DND-41 (cell line): ENCODE measurements around the gene GRID1.

Source experiments
- ATAC-seq: fragments of 200-7000 bp; cut with Tn5 transposase; 3 replicates; pipeline ENCODE4 v1.9.1; 2021; ENCODE audit warnings: low read depth; ENCODE audit not compliant: insufficient read depth
- DNase-seq: peaks from one replicate; pipeline ENCODE4 v3.0.0-alpha.2; 2020
- H2AFZ ChIP-seq: 2 replicates; pipeline ENCODE4 v1.6.0; 2012; ENCODE audit warnings: low read depth, low read length
- H3K27ac ChIP-seq: 2 replicates; pipeline ENCODE4 v1.5.1; 2012; ENCODE audit warnings: low read length, inconsistent platforms
- H3K27me3 ChIP-seq: fragments of 200-600 bp; sonication (generic); 2 replicates; pipeline ENCODE4 v1.6.0; 2012; ENCODE audit warnings: low read length, mild to moderate bottlenecking, inconsistent platforms; ENCODE audit not compliant: insufficient read depth, poor library complexity
- H3K36me3 ChIP-seq: 2 replicates; pipeline ENCODE4 v1.5.1; 2012; ENCODE audit warnings: low read length, inconsistent platforms; ENCODE audit not compliant: insufficient read depth
- H3K4me1 ChIP-seq: 2 replicates; pipeline ENCODE4 v1.5.1; 2012; ENCODE audit warnings: mild to moderate bottlenecking, low read length; ENCODE audit not compliant: insufficient read depth
- H3K4me2 ChIP-seq: 2 replicates; pipeline ENCODE4 v1.6.0; 2012; ENCODE audit warnings: mild to moderate bottlenecking, moderate library complexity, low read length, inconsistent platforms; ENCODE audit not compliant: insufficient read depth
- H3K4me3 ChIP-seq, 2 experiments: fragments of 200-600 bp in 1 of 2; shearing (Covaris generic) in 1 of 2; 2 replicates each; pipeline ENCODE4 v1.5.1; 2012 to 2016; ENCODE audit warnings: inconsistent platforms in 2 of 2, low read length in 2 of 2, mild to moderate bottlenecking in 2 of 2, low read depth in 1 of 2, moderate library complexity in 1 of 2
- H3K79me2 ChIP-seq: 2 replicates; pipeline ENCODE4 v1.6.0; 2012; ENCODE audit warnings: low read length, inconsistent platforms; ENCODE audit not compliant: insufficient read depth
- H3K9ac ChIP-seq: 2 replicates; pipeline ENCODE4 v1.6.0; 2012; ENCODE audit warnings: low read depth, mild to moderate bottlenecking, inconsistent platforms, low read length, moderate library complexity
- H3K9me3 ChIP-seq: 2 replicates; pipeline ENCODE4 v1.5.1; 2012; ENCODE audit warnings: low read length, moderate library complexity, mild to moderate bottlenecking, inconsistent platforms; ENCODE audit not compliant: insufficient read depth, severe bottlenecking
- H4K20me1 ChIP-seq: 2 replicates; pipeline ENCODE4 v1.6.0; 2012; ENCODE audit warnings: low read length; ENCODE audit not compliant: insufficient read depth
- EZH2 ChIP-seq: IDR thresholded peaks from 3 replicates; pipeline ENCODE4 v1.6.1; 2012; ENCODE audit warnings: borderline replicate concordance, low read depth, mild to moderate bottlenecking, moderate library complexity, low read length, inconsistent platforms; ENCODE audit not compliant: severe bottlenecking
- TF ChIP-seq, protein P1 (sequence below): IDR thresholded peaks from 2 replicates; pipeline ENCODE4 v1.5.1; 2012; ENCODE audit warnings: borderline replicate concordance, low read length, moderate library complexity, mild to moderate bottlenecking; ENCODE audit not compliant: poor library complexity, severe bottlenecking; ENCODE audit errors: extremely low read depth

GRID1 gene

DNA sequence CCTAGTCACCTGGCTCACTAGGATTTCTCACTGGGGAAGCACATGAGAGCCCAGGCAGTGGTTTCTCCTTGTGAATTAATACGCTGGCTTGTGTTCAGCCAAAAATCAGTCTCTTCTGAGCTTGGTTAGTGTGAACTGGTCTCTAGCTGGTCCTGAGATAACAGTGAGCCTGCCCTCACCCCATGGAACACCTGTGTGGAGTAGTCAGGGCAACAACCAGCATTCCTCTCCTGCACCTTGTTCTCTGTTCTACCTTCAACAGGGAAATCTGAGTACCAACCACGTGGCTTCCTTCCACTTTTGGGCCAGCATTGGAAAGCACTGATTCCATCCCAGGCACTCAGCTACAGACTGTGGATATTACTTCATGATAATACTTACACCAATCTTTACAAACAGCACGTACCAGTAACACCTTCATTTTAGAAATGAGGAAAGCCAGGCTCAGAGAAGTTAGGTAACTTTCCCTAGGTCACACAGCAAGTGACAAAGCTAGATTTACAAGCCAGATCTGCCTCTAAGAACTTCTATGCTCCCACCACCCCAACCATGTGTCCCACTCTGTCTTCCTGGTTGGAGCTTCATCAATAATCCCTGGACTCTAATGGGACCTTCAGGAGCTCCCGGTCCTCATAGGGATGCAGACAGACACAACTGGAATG is 106.6 kb downstream of the GRID1 start:
- no peak for ATAC-seq
- Histone ChIP-seq H3K36me3 (no peaks in the 10 kb centered on the region), H3K79me2 (no peaks in the 10 kb centered on the region), H3K9me3 (no peaks in the 10 kb centered on the region), H2AFZ (no peak overlapping the region), H3K4me2 (no peak overlapping the region), H3K9ac (no peak overlapping the region), H3K27ac (no peak overlapping the region), H3K4me1 (no peaks in the 10 kb centered on the region), H4K20me1 (no peaks in the 10 kb centered on the region), H3K27me3 (no peaks in the 10 kb centered on the region), H3K4me3 (no peak overlapping the region)
- DNase-seq: no peak
- no peak for TF ChIP-seq EZH2

DNA sequence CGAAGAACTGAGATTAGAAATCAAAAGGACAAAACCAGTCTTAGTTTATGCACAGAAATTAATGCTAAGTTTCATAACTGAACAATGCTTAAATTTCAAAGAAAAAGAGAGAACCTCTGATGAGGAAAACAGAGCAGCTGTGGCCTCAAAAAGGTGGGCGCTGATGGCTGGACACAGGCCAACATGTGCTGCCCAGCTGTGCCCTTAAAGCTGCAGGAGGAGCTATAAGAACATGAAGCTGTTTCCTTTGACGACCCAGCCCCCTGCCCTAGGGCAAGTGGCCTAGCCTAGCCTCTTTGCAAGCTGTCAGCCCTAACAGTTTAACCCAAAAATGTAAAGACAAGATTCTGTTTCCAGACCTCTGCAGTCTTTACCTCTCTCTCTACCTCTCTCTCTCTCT is 107.7 kb downstream of the GRID1 start:
- Histone ChIP-seq H3K4me2 (no peak overlapping the region), H3K79me2 (no peaks in the 10 kb centered on the region), H3K27ac (no peak overlapping the region), H3K9ac (no peak overlapping the region), H4K20me1 (no peaks in the 10 kb centered on the region), H3K36me3 (no peaks in the 10 kb centered on the region), H3K27me3 (no peaks in the 10 kb centered on the region), H2AFZ (no peak overlapping the region), H3K4me1 (no peaks in the 10 kb centered on the region), H3K9me3 (no peaks in the 10 kb centered on the region), H3K4me3 (no peak overlapping the region)
- TF ChIP-seq, protein P1, sequence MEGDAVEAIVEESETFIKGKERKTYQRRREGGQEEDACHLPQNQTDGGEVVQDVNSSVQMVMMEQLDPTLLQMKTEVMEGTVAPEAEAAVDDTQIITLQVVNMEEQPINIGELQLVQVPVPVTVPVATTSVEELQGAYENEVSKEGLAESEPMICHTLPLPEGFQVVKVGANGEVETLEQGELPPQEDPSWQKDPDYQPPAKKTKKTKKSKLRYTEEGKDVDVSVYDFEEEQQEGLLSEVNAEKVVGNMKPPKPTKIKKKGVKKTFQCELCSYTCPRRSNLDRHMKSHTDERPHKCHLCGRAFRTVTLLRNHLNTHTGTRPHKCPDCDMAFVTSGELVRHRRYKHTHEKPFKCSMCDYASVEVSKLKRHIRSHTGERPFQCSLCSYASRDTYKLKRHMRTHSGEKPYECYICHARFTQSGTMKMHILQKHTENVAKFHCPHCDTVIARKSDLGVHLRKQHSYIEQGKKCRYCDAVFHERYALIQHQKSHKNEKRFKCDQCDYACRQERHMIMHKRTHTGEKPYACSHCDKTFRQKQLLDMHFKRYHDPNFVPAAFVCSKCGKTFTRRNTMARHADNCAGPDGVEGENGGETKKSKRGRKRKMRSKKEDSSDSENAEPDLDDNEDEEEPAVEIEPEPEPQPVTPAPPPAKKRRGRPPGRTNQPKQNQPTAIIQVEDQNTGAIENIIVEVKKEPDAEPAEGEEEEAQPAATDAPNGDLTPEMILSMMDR: no peak
- no peak for TF ChIP-seq EZH2
- DNase-seq (no peak), ATAC-seq (no peak)

DNA sequence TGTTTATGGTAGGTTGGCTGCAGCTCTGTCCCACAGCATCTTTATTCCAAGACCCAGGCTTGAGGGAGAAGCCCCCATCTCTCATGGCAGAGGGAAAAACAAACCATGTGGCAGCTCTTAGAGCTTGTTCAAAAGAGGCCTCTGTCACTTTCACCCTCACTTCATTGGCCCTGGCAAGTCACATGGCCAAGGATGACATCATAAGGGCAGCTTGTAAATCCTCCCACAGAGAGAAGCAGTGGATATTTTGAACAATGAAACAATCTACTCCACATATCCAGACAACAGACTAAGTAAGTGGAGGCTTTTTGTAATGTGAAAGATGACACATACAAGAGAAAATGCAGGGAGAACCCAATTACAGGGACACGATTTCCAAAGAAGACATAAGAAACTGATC is 108.1 kb downstream of the GRID1 start:
- Histone ChIP-seq H4K20me1 (no peaks in the 10 kb centered on the region), H2AFZ (no peak overlapping the region), H3K4me1 (no peaks in the 10 kb centered on the region), H3K36me3 (no peaks in the 10 kb centered on the region), H3K9me3 (no peaks in the 10 kb centered on the region), H3K27ac (no peak overlapping the region), H3K4me2 (no peak overlapping the region), H3K27me3 (no peaks in the 10 kb centered on the region), H3K9ac (no peak overlapping the region), H3K4me3 (no peak overlapping the region), H3K79me2 (no peaks in the 10 kb centered on the region)
- TF ChIP-seq EZH2: no peak
- TF ChIP-seq, protein P1: no peak
- ATAC-seq (no peak), DNase-seq (no peak)

DNA sequence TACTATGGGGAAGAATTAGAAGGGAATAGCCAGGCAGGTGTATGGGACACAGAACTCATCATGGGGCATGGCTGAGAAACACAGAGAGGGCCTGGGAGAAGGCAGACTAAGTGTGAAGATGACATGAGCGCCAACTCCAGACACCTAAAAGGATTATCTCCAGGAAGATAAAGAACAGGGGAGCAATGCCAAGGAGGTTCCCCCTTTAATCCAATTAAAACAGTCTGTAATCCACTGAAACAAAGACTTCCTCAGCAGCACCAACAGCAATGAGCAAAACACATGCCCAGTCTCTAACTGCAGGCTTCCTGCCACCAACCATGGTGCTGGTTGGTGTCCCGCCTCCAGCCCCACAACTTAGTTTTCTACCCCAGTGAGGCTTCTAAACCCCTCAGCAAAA is 108.9 kb downstream of the GRID1 start:
- no peaks in the 10 kb centered on the region for H3K4me1 ChIP-seq
- H3K27me3 ChIP-seq: no peaks in the 10 kb centered on the region
- no peaks in the 10 kb centered on the region for H3K79me2 ChIP-seq
- TF ChIP-seq EZH2: no peak
- TF ChIP-seq, protein P1: no peak
- ATAC-seq: no peak
- H3K4me3 ChIP-seq: no peak overlapping the region
- no peak overlapping the region for H2AFZ ChIP-seq
- DNase-seq: no peak
- H3K36me3 ChIP-seq: no peaks in the 10 kb centered on the region
- no peak overlapping the region for H3K4me2 ChIP-seq
- no peak overlapping the region for H3K9ac ChIP-seq
- H4K20me1 ChIP-seq: no peaks in the 10 kb centered on the region
- H3K27ac ChIP-seq: no peak overlapping the region
- H3K9me3 ChIP-seq: no peaks in the 10 kb centered on the region
